HG02973 (cell line): Measurements from ENCODE around the gene MKS1.

Source experiments
- ATAC-seq: cut with Tn5 transposase; IDR thresholded peaks from one replicate; pipeline ENCODE4 v1.9.1; 2021; ENCODE audit warnings: moderate library complexity; ENCODE audit not compliant: unreplicated experiment

The MKS1 gene

DNA sequence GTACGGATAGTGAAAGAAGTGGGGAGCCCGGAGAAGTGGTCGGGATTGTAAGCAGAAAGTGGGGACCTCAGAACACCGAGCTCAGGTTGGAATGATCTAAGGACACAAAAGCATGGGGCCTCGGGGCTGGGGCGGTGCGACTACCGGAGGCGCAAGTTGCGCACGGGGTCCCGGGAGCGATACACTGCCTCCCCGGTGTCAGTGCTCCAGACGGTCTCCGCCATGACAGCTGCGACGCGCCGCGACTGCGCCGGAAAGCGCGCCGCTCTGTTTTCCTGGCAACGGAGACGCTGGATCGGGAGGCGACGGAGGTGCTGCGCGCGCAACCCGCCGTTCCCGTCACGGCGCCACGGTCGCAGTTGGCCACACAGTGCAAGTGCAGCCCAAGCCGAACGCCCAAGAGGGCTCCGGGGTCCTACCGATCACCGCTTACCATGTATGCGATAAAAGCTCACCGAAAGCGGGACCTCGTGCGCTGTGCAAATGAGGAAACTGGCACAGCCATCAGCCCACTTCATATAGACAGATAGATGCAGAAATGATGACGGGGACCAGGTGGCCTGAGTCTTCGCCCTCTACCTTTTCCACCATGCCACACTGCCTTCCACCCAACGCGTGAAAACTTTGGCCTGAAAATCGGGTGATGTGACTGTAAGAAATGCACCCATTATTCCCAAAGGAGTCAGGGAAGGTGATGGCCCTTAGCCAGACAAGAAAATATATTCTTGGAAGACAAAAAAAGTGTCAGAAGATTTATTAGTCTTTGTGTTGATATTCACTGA is at the start of gene MKS1:
TSS of gene MKS1 (minus strand) at position 249 of the 782 bp plus-strand sequence. CDS start at position 224, 25 bp downstream.
- peak; percentile 94 for ATAC-seq

DNA sequence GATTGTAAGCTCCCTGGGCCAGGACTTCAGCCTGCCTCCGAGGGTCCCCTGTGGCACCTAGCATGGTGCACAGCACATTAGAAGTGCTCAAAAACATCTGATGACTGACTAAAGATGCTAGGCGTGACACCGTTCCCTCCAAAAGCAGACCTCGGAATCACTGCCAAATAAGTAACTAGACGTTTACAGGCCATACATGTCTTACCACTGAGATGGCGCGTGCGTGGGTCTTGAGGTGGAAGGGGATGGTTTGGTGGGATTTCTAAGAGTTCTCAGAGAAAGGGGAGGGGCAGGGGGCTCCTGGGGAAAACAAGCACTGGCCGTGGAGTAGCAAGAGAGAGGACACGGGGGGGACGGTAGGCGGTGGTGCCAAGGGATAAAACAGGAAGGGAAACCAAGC is 49.3 kb upstream of the MKS1 start:
- ATAC-seq = no peak

DNA sequence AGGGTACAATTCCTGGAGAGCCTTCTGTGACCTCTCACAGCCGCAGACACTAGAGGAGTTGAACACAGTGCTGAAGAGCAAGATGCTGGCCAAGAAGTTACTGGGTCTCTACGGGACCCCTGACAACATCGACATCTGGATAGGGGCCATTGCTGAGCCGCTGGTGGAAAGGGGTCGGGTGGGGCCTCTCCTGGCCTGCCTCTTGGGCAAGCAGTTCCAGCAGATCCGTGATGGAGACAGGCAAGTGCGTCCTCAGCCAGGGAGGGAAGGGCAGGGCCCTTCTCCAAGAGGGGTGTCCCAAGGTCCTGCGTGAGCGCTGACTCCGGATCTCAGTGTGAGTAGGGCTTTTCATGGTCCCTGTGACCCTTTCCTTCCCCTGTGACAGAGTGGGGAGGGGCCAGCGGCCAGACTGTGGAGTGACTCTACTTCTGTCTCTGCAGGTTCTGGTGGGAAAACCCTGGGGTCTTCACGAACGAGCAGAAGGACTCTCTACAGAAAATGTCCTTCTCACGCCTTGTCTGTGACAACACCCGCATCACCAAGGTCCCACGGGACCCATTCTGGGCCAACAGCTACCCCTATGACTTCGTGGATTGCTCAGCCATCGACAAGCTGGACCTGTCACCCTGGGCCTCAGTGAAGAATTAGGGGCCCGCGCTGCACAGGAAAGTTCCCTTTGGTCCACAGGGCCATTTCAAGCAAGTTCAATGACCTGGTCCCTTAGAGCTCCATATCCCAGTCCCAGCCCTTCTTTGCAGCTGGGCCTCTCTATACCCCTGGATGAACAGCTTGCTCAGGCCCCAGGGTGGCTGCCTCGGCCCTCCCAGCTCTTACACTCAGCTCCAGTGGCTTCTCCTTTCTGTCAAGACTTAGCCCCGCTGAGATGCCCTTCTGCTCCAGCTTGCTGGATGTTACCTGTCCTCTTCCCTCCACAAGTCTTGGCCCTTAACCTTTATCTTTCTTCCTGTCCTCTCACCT is 48.6 kb upstream of the MKS1 start:
- ATAC-seq = no peak

DNA sequence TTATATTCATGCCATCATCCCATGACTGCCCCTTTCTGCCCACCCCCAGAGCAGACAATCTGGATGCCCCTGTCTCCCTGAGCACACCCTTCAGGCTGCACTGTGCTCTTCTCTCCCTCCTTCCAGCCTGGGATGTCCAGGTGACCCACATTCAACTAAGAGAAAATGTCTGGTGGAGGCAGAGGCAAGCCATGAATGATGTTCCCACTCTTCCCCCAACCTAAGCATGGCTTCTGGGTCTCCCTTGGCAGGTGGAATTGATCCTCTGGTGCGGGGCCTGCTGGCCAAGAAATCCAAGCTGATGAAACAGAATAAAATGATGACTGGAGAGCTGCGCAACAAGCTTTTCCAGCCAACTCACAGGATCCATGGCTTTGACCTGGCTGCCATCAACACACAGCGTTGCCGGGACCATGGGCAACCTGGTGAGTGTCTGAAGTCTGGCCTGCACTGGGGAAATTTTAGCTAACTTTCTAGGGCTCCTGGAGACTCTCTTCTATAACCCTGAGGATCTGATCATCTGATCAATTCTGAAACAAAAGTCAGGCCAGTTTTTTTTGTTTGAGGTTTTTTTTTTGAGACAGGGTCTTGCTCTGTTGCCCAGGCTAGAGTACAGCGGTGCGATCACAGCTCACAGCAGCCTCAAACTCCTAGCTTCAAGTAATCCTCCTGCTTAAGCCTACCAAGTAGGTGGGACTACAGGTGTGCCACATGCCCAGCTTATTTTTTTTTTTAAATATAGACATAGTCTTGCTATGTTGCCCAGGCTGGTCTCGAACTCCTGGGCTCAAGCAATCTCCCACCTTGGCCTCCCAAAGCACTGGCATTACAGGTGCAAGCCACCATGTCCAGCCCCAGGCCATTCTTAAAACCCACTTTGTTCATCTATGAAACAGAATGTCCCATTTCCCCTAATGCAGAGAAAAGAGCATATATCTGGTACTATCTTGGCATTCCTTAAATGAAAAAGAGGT is 47.1 kb upstream of the MKS1 start:
- ATAC-seq = no peak

DNA sequence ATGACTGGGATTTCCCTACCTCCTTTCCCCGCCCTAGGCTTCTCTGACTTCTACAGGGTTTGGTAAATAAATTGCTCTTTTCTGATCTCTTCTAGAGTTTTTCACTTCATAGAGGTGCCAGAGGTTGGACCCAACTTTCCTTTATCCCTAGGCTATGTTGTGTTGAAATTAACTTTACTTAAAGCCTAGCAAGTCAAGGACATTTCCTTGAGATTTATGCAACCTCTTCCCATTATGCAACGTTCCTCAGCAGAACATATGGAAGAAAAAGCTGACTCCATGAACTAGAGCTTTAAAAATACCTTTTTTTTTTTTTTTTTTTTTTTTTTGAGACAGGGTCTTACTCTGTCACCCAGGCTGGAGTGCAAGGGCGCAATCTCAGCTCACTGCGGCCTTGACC is 46.2 kb upstream of the MKS1 start:
- no peak for ATAC-seq

DNA sequence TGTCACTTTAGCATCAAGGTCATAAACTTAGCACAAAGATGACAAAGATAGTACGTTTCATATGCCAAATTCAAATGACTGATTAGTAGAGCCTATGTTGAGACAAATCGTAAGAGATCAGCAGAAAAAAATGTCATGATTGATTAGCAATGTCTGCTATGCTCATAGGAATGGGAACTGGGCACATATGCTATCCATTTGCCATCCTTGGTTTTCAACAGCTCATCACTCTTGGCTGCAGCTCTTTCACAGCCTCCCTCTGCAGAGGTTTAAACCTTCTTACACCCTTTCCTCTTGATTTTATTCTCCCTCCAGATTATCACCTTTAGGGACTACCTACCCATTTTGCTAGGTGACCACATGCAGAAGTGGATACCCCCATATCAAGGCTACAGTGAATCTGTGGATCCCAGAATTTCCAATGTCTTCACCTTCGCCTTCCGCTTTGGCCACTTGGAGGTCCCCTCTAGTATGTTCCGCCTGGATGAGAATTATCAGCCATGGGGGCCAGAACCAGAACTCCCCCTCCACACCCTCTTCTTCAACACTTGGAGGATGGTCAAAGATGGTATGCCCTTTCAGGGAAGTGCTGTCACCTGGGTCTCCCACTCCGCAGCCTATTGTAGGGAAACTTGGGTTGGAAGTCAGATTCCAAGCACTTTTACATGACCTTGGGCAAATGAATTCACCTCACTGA is 45.5 kb upstream of the MKS1 start:
- ATAC-seq = no peak

DNA sequence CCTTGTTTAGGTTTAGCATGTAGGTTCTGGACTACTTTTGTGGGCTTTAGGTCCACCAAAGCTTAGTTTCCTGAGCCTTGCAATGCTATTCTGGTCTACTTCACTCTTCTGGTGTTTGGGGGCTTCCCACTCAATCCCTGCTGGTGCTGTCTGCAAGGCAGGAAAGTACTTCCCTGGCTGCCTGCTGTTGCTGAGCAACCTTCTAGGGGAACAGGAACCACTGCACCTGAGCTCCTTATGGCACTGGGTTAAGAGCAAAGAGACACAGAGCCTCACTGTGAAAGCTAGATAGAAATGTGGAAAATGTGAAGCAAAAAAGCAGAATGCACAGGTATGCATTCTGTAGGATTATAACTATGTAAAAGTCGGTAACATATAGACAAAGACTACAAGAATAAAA is 44.7 kb upstream of the MKS1 start:
- no peak for ATAC-seq

DNA sequence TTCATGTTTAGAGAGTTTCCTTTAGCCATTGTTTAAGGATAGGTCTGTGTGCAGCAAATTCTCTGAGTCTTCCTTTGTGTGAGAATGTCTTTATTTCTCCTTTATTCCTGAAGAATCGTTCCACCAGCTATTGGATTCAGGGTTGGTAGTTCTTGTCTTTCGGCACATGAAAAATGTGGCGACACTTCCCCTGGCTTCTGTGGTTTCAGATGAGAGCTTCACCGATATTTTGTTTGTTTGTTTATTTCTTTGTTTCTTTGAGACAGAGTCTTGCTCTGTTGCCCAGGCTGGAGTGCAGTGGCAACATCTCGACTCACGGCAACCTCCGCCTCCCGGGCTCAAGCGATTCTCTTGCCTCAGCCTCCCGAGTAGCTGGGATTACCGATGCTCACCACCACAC is 43.1 kb upstream of the MKS1 start:
- no peak for ATAC-seq

DNA sequence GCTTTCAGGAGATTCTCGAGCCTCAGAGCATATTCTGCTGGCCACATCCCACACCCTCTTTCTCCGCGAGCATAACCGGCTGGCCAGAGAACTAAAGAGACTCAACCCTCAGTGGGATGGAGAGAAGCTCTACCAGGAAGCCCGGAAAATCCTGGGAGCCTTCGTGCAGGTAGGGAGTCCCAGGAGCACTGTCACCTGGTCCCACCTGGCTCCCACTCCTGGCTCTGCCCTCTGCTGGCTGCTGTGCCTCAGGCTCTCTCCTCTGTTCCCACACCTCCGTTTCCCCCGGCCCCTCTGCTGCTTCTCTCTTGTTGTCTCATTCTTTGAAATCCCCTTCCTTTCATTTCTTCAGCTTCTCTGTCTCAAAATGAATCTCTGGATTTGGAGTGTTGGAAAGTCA is 35.7 kb upstream of the MKS1 start:
- no peak for ATAC-seq

DNA sequence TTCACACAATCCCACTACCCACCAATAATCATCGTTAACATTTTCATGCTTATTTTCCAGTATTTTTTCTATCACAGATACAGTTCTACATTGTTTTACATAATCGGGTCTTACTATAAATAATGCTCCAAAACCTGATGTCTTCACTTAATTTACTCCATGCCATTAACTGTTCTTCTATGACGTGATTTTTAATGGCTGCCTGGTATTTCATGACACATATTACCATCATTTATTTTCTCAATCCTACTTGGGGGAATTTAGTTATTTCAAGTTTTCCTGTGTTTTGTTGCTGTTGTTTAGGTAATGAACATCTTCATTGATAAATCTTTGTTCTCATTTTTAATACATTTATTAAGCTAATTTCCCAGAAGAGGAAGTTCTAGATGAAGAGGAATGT is 34.0 kb upstream of the MKS1 start:
- no peak for ATAC-seq

DNA sequence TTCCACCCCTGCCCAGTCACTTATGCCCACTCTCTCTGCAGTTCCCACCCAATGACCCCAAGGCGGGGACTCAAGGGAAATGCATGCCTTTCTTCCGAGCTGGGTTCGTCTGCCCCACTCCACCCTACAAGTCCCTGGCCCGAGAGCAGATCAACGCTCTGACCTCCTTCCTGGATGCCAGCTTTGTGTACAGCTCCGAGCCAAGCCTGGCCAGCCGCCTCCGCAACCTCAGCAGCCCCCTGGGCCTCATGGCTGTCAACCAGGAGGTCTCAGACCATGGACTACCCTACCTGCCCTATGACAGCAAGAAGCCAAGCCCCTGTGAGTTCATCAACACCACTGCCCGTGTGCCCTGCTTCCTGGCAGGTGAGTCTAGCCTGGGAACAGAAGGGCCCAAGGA is 33.1 kb upstream of the MKS1 start:
- ATAC-seq = no peak

DNA sequence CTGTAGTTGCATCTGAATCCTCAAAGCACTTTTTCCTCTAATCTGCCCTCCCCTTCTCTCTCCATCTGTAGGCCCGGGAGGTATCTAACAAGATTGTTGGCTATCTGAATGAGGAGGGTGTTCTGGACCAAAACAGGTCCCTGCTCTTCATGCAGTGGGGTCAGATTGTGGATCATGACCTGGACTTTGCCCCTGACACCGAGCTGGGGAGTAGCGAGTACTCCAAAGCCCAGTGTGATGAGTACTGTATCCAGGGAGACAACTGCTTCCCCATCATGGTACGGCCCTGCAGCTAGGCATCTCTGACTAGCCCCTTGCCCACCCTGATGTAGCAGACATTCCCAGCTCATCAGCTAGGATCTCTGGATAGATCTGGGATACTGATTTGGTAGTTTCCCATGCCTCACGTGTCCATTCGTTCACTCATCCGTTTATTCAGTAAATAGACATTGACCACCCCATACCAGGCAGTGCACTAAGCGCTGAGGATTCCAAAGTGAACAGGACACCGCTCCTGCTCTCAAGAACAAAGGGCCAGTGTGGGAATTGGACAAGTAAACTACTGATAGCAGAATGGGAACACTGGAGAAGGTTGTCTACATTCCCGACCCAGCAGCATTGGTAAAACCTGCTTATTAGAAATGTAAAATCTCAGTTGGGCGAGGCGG is 31.4 kb upstream of the MKS1 start:
- no peak for ATAC-seq

DNA sequence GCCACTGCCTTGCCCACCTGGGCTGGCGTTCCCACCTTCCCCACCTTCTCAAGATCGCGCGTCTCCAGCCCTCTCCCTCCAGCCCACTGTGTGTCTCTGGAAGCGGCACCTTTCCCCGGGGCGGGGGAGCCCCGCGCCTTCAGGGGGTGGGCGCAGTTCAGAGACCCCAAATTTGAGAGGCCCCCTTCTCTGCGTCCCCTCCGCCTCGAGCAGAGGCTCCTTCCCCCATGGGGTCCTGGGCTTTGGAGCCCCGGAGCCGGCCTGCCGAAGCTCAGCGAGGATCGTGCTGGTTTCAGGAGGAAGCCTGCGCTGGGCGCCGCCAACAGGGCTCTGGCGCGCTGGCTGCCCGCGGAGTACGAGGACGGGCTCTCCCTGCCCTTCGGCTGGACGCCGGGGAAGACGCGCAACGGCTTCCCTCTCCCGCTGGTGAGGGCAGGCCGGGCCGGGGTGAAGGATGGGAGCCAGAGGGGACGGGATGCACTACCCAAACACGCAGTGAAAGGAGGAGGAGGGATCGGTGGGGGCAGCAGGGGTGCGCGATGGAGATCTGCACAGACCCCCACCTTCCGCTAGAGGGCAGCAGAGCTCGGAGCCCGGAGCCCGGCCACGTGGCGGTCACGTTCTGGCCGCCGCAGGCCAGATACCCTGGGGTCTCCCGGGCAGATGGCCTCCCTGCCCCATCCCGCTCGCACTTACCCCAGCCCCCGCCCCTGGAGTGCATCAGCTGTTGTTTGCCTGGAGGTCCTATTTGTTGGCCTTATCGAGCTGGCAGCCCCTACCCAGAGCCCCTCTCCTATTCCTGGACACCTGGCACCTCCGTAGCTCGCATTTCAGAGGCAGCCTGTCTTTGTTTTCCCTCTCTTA is 30.4 kb upstream of the MKS1 start:
- no peak for ATAC-seq

DNA sequence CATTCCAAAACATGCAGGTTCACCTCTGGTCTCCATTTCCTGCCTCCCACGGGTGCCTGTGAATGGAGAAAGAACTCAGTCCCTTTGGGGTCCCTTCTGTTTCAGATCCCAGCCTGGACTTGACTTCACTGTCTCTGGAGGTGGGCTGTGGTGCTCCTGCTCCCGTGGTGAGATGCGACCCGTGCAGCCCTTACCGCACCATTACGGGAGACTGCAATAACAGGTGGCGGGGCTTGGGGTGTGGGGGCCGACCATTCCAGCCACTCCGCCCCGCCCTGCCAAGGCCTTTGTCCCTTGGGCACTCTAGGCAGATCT is 29.9 kb upstream of the MKS1 start:
- no peak for ATAC-seq

DNA sequence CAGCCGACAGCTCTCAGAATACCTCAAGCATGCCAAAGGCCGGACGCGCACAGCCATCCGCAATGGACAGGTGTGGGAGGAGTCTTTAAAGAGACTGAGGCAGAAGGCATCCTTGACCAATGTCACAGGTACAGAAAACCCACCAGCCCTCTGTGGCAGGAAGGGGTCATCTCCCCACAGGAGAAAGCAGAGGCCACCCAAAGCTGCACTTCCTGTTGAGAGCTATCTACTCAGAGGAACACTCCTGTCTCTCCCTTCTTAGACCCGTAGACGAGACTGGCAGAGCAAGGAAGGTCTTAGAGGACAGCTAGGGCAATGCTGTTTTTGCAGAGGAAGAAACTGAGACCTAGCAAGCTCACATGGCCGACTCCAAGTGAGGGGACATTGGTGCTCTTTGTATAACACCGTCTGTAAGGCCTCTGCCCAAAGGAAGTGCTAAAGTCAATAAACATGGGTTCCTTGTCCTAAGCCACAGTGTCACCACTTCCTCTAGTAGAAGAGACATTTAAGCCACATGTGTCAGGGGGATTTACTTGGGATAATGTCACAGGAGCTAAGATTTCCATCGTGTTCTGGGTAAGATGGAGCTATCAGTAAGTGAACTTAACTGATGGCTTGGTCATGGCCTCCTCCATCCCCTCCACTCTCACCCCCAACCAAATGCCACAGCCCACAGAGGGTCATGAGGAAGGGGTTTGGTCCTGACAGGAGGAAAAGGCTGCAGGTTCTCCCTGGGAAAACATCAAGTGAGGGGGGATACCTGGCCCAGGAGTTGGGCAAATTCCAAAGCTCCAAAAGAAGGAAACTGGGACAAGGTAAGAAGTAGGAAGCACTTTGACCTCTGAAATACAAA is 28.7 kb upstream of the MKS1 start:
- ATAC-seq = no peak

DNA sequence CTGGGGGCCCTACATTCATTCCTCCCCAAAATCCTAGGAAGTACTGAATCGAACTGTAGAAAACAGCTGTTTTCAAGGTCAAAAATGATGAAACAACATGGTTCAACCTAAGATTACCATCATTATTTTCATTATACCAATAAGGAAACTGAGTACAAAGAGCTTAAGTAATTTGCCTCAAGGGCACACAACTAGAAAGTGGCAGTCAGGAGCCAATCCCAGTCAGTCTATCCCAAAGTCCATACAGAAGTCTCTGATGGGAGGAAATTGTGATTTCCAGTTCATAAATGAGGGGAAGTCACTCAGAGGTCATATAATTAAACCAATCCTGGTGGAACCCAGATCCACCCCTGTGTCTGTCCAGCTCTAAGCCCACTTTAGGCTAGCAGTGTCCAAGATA is 27.7 kb upstream of the MKS1 start:
- ATAC-seq = no peak

DNA sequence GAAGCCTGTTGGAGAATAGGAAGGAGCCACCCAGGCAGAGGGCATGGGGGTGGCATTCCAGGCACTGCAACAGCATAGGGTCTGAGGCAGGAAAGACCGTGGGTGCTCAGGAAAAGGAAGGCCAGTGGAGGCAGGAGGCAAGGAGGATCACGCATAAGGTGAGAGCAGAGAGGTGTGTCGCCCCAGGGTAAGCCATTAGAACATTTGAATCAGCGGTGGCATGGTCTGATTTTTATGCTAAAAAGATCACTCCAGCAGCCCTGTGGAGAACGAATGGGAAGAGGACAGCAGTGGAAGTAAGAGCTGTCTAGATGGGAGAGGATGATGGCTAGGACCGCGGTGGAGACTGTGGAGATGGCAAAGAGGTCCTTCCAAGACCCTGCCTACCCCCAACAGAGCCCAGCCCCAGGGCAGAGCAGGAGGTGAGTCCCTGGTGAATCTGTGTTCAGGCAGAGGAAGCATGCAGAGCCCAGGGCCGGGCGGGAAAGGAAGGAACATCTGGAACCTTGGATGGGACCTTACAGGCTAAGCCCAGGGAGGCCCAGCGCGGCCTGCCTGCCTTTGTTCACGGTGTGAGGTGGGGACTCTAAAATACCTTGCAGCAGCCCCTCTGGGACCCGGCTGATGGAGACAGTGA is 27.2 kb upstream of the MKS1 start:
- no peak for ATAC-seq
